GM19099 (cell line): Measurements from ENCODE around the gene PRR23C.

Experiments
- POLR2A ChIP-seq: IDR thresholded peaks from 3 replicates; pipeline ENCODE4 v1.6.1; 2011; ENCODE audit warnings: low read depth; ENCODE audit not compliant: insufficient read length; ENCODE audit errors: extremely low read depth

The PRR23C gene

GRCh38 chr3:139044366-139045210, at the start of gene PRR23C:
Gene PRR23C (minus strand): TSS chr3:139044892. CDS start chr3:139044620, 272 bp downstream.
- TF ChIP-seq POLR2A: no peak

GRCh38 chr3:139093840-139094239, 49.1 kb upstream of the PRR23C start:
- TF ChIP-seq POLR2A: no peak

- TF ChIP-seq POLR2A: no peak
Measured at GRCh38 chr3:139088462-139089324, 44.0 kb upstream of the PRR23C start.

GRCh38 chr3:139087621-139088020, 42.9 kb upstream of the PRR23C start:
- TF ChIP-seq POLR2A: no peak

- TF ChIP-seq POLR2A: no peak
Measured at GRCh38 chr3:139084176-139084575, 39.5 kb upstream of the PRR23C start.

GRCh38 chr3:139074565-139075115, 29.9 kb upstream of the PRR23C start:
- TF ChIP-seq POLR2A: no peak

GRCh38 chr3:139062918-139063317, 18.2 kb upstream of the PRR23C start:
- no peak for TF ChIP-seq POLR2A

- no peak for TF ChIP-seq POLR2A
Measured at GRCh38 chr3:139052802-139053600, 8.3 kb upstream of the PRR23C start.

- no peak for TF ChIP-seq POLR2A
Measured at GRCh38 chr3:139043554-139044365, 932 bp downstream of the PRR23C start.

- TF ChIP-seq POLR2A: no peak
Measured at GRCh38 chr3:139037478-139037877, 7.2 kb downstream of the PRR23C start.

- no peak for TF ChIP-seq POLR2A
Measured at GRCh38 chr3:139032326-139033002, 12.2 kb downstream of the PRR23C start.

GRCh38 chr3:139024968-139025367, 19.7 kb downstream of the PRR23C start:
- no peak for TF ChIP-seq POLR2A

GRCh38 chr3:139020868-139021234, 23.8 kb downstream of the PRR23C start, which contains the start of gene PRR23B:
Gene PRR23B (minus strand): TSS chr3:139020926. CDS start chr3:139020661, 265 bp downstream.
- TF ChIP-seq POLR2A: no peak
